Adrenal gland (tissue), 12 donors: Measurements from ENCODE around the gene APLN. TPM values are rescaled to one million over a fixed set of nuclear protein-coding genes. Genes with fewer than 3 reads are reported as not detected.

Source experiments
- DNase-seq, 7 donors: peaks; one replicate each; pipeline ENCODE4 v3.0.0-alpha.2; 2019 to 2020
- H3K27ac ChIP-seq, 5 donors: fragments of 200-600 bp; sonication (generic) in 4 of 5; 1 replicate in 3 of 5; 2 replicates in 2 of 5; pipeline versions ENCODE4 v1.5.1 to v1.8.0; 2016 to 2020; ENCODE audit warnings: mild to moderate bottlenecking in 1 of 5
- H3K27me3 ChIP-seq: fragments of 200-600 bp; 2 replicates; pipeline ENCODE4 v1.8.0; 2021
- H3K36me3 ChIP-seq, 2 donors: fragments of 200-600 bp; replicated peaks in 1 of 2; 1 replicate in 1 of 2; 2 replicates in 1 of 2; pipeline versions ENCODE4 v1.5.1 to v1.8.0; 2018 to 2022
- H3K4me1 ChIP-seq, 2 donors: fragments of 200-600 bp; replicated peaks in 1 of 2; 1 replicate in 1 of 2; 2 replicates in 1 of 2; pipeline versions ENCODE4 v1.5.1 to v1.8.0; 2018 to 2021
- H3K4me3 ChIP-seq, 4 donors: fragments of 200-600 bp; sonication (generic) in 3 of 4; one replicate each; pipeline ENCODE4 v1.5.1; 2016 to 2018
- H3K9me3 ChIP-seq, 3 donors: fragments of 200-600 bp; sonication (generic) in 1 of 3; replicated peaks in 1 of 3; 1 replicate in 2 of 3; 2 replicates in 1 of 3; pipeline versions ENCODE4 v1.5.1 to v1.8.0; 2016 to 2021
- CTCF ChIP-seq, 6 experiments: fragments of 450-650 bp in 4 of 6; fragments of 200-600 bp in 2 of 6; sonication (generic) in 1 of 6; IDR thresholded peaks; 1 replicate in 5 of 6; 2 replicates in 1 of 6; pipeline versions ENCODE4 v1.5.1 to v1.8.0; 2016 to 2021; ENCODE audit warnings: antibody characterized with exemption in 6 of 6, mild to moderate bottlenecking in 2 of 6, moderate library complexity in 1 of 6
- POLR2A ChIP-seq, 2 donors: fragments of 450-650 bp; IDR thresholded peaks; one replicate each; pipeline ENCODE4 v1.6.1; 2017; ENCODE audit warnings: antibody characterized with exemption in 2 of 2, mild to moderate bottlenecking in 2 of 2, moderate library complexity in 1 of 2
- WGBS, 4 donors: extraction: QIAGEN DNeasy Blood & Tissue Kit in 2 of 4; methylation state at CpG; one replicate each; pipeline versions ENCODE4 v1.1.5 to v1.1.7; 2013 to 2017; 5-methylcytosine and 5-hydroxymethylcytosine counted together
- intact Hi-C, 2 donors: fragments of 100-400 bp; cut with DNase I; formaldehyde crosslinking; loops; one replicate each; pipeline versions ENCODE4 v1.14.1 to v1.15.0; 2022 to 2023
- polyA plus RNA-seq, 3 donors: library from polyadenylated mRNA; stranded (reverse); fragments of 200-250 nt in 2 of 3; fragments of 350-450 nt in 1 of 3; fragmentation: Illumina TruSeq in 1 of 3; extraction: RNeasy Lipid Tissue Mini Kit (QIAGEN cat#74804) in 1 of 3; gene quantifications; one replicate each; pipeline ENCODE4 v1.2.3, GENCODE V29; 2013 to 2014
- total RNA-seq, 9 donors: library from RNA; depleted of rRNA in 4 of 9; stranded (reverse); fragments of >200 nt in 4 of 9; fragments of 120-200 nt in 1 of 9; fragmentation: NEBNext Ultra II Directional in 1 of 9; extraction: Animal tissue kit (Norgen Biotek cat#: 25700) in 1 of 9; gene quantifications; one replicate each; pipeline versions ENCODE4 v1.1.0 to v1.2.4, GENCODE V29; 2013 to 2023
- donor health status: healthy with polysubstance abuse.
- donor health status: Bipolar disorder and iron deficiency.
- donor health status: DM: yes; HTN: yes; CAD: no.
- donor health status: DM: no; HTN: no; CAD: no.
- donor health status: DM: no; HTN: no; CAD: no.
- donor health status: DM: yes; HTN: yes; CAD: no.

Gene APLN
- total and polyA plus RNA-seq, 12 donors, result 0.67 to 27.5 (median 5.6) TPM

- Histone ChIP-seq H3K36me3 (no peaks in the 10 kb centered on the region), H3K4me3 (no peak overlapping the region), H3K9me3 (no peaks in the 10 kb centered on the region), H3K27ac (no peak overlapping the region), H3K27me3 (peaks cover 3% of the 10 kb centered on the region), H3K4me1 (peaks cover 4 to 8% of the 10 kb centered on the region in 2 donors)
- no peak for TF ChIP-seq CTCF (IDR thresholded peaks at IDR 0.05)
- TF ChIP-seq POLR2A (IDR thresholded peaks at IDR 0.05), result no peak
- DNase-seq, result peak in 1 of 7 donors; percentile 23
- intact Hi-C loops, result no loop called here
- 76 to 100% (median 88%) methylated on average over 7 to 8 of the region's 8 CpGs for WGBS, 4 donors
Measured at GRCh38 chrX:129652565-129653169, 2.1 kb downstream of the APLN start.

- intact Hi-C loops, result no loop called here
- TF ChIP-seq POLR2A (IDR thresholded peaks at IDR 0.05), result no peak
- no peak for TF ChIP-seq CTCF (IDR thresholded peaks at IDR 0.05)
- Histone ChIP-seq H3K9me3 (no peaks in the 10 kb centered on the region), H3K36me3 (no peaks in the 10 kb centered on the region), H3K27ac (peak overlapping the region in 1 of 5 donors; percentile 38), H3K4me3 (no peak overlapping the region), H3K27me3 (peaks cover 6% of the 10 kb centered on the region), H3K4me1 (peaks cover 4 to 8% of the 10 kb centered on the region in 2 donors)
- 83 to 97% (median 88%) methylated on average over 5 to 14 of the region's 14 CpGs for WGBS, 4 donors
- peak in 1 of 7 donors; percentile 42 for DNase-seq
Measured at GRCh38 chrX:129651756-129652564, 2.8 kb downstream of the APLN start.

- Histone ChIP-seq H3K4me3 (no peak overlapping the region), H3K9me3 (no peaks in the 10 kb centered on the region), H3K27me3 (peaks cover 8% of the 10 kb centered on the region), H3K27ac (no peak overlapping the region), H3K36me3 (no peaks in the 10 kb centered on the region), H3K4me1 (peaks cover 4 to 8% of the 10 kb centered on the region in 2 donors)
- intact Hi-C loops, result no loop called here
- no peak for TF ChIP-seq POLR2A (IDR thresholded peaks at IDR 0.05)
- TF ChIP-seq CTCF (IDR thresholded peaks at IDR 0.05), result no peak
- 65 to 89% (median 85%) methylated on average over 6 to 7 of the region's 7 CpGs for WGBS, 4 donors
- DNase-seq, result peak in 1 of 7 donors; percentile 62
Measured at GRCh38 chrX:129650821-129651510, 3.8 kb downstream of the APLN start.

- Histone ChIP-seq H3K27ac (no peak overlapping the region), H3K4me1 (peaks cover 2 to 7% of the 10 kb centered on the region in 2 donors), H3K4me3 (no peak overlapping the region), H3K27me3 (peaks cover 8% of the 10 kb centered on the region), H3K9me3 (no peaks in the 10 kb centered on the region), H3K36me3 (no peaks in the 10 kb centered on the region)
- WGBS, 4 donors, result 77 to 96% (median 85%) methylated on average over 3 of the region's 3 CpGs
- TF ChIP-seq POLR2A (IDR thresholded peaks at IDR 0.05) (no peak), CTCF (IDR thresholded peaks at IDR 0.05) (no peak)
- DNase-seq, result no peak
- intact Hi-C loops, result no loop called here
Measured at GRCh38 chrX:129650183-129650689, 4.5 kb downstream of the APLN start.
